ENCODE results near the gene LRP1-AS. TPM values are rescaled to one million over a fixed set of nuclear protein-coding genes. Genes with fewer than 3 reads are reported as not detected.

LRP1-AS gene
- total RNA-seq, 4 donors from 2014 or later: not detected

DNA sequence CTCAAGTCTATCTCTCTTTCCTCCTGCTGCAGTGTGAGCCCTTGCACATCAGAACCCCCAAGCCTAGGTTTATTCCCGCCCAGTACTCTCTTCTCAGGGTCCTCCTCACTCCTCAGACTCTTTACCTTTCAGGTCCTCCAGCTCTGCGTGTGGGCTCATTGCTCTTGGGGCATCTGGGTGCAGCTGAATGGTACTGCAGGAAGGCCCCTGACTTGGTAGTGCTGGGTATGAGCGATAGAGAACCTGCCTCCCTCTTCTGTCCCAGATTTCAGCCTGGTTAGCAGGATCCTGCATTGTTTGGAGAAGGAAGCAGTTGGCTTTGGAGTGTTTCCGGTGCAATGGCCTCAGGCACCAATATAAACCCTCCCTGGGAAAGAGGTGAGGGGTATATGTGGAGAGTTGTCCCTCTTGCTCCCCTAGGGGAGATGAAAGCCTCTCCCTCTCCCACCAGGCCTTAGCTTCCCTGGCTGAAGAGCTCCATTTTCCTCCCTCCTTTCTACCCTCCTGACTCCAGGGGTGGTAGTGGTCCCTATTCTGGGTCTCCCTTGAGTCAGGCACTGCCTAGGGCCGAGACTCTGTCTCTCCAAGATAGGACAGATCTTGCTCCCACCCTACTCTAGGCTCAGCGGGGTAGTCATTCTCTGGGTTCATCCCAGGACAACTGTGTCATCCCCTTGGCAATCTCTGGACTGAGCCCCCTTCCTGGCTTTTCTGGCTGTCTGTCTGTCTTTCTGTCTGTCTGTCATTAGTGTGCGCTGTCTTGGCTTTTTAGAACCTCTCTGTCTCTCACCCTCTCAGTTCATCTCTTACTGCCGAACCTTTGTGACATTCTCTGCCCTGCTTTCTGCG, 15.3 kb downstream of the LRP1-AS start:
- TF ChIP-seq, protein P1, sequence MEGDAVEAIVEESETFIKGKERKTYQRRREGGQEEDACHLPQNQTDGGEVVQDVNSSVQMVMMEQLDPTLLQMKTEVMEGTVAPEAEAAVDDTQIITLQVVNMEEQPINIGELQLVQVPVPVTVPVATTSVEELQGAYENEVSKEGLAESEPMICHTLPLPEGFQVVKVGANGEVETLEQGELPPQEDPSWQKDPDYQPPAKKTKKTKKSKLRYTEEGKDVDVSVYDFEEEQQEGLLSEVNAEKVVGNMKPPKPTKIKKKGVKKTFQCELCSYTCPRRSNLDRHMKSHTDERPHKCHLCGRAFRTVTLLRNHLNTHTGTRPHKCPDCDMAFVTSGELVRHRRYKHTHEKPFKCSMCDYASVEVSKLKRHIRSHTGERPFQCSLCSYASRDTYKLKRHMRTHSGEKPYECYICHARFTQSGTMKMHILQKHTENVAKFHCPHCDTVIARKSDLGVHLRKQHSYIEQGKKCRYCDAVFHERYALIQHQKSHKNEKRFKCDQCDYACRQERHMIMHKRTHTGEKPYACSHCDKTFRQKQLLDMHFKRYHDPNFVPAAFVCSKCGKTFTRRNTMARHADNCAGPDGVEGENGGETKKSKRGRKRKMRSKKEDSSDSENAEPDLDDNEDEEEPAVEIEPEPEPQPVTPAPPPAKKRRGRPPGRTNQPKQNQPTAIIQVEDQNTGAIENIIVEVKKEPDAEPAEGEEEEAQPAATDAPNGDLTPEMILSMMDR (IDR thresholded peaks at IDR 0.05; ENCODE audit: low read depth): no peak

DNA sequence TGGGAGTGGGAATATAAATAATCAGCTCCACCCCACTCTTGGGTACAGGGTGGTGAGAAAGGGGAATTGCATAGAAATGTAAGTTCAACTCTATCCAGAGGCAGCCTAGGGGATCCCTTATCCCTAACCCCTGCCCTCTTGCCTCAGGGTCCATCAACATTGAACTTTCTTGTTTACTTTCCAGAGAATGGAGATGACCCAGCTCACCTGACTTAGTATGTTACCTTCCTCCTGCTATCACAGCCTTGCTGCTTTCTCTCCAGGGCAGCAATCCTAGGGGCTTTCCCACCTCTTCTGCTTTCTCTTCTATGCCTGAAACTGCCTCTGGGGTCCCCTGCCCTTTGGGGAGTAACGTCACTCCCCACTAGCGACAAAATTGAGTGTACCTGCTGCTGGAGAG, 16.5 kb downstream of the LRP1-AS start:
- TF ChIP-seq, protein P1 (IDR thresholded peaks at IDR 0.05; ENCODE audit: low read depth): no peak

DNA sequence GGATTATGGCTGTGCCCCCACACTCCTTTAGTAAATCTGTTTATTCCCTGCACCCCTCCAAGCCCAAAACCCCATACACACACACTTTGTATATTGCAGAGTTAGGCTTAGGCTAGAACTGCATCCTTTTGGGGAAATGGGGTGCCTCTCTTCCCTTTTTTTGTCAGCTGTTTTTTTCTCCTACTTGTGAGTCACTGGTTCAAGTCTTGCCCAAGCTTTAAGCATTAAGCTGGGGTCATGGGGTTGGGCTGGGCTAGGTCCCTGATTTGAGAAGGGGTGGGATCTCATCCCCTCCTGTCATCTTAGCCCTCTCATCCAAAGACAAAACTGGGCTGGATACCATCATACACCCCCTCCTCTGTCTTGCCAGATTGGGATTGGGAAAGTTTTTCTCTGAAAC, 17.5 kb downstream of the LRP1-AS start:
- TF ChIP-seq, protein P1 (IDR thresholded peaks at IDR 0.05; ENCODE audit: low read depth): no peak

DNA sequence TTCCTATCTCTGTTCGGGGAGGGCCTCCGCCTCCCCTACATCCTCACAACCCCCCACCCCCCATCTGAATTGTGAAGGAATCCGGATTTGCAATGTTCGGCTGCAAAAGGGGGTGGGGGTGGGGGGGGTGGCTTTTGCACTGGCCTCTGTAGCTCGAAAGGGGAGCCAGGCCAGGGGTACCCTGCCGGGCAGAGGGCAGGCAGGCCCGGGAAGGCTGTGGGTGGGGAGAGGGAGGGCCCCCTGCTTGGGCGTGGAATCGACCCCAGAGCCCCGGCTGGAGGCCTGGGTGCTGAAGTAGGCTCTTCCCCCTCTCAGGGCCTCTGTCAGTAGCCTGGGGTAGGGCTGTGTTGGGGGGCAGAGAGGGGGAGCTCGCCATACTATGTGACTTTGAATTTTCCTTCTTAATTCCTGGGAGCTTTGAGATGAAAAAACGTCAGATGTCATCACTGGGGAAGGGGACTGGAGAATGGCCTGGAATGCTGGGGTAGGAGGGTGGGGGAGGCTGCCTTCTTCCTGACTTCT, 18.0 kb downstream of the LRP1-AS start:
- TF ChIP-seq, protein P1 (IDR thresholded peaks at IDR 0.05; ENCODE audit: low read depth): no peak

DNA sequence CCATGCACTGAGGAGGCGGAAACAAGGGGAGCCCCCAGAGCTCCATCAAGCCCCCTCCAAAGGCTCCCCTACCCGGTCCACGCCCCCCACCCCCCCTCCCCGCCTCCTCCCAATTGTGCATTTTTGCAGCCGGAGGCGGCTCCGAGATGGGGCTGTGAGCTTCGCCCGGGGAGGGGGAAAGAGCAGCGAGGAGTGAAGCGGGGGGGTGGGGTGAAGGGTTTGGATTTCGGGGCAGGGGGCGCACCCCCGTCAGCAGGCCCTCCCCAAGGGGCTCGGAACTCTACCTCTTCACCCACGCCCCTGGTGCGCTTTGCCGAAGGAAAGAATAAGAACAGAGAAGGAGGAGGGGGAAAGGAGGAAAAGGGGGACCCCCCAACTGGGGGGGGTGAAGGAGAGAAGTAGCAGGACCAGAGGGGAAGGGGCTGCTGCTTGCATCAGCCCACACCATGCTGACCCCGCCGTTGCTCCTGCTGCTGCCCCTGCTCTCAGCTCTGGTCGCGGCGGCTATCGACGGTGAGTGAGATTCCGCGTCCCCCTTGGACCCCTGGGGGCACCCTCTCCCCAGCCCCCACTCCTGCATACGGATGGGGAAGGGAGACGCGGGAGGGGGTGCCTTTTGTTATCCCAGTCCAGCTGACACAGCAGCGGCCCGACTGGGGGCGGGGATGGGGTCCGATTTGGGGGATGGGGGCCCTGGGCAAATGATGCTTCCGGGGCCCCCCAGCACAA, 18.7 kb downstream of the LRP1-AS start:
- TF ChIP-seq, protein P1 (IDR thresholded peaks at IDR 0.05; ENCODE audit: low read depth): no peak

DNA sequence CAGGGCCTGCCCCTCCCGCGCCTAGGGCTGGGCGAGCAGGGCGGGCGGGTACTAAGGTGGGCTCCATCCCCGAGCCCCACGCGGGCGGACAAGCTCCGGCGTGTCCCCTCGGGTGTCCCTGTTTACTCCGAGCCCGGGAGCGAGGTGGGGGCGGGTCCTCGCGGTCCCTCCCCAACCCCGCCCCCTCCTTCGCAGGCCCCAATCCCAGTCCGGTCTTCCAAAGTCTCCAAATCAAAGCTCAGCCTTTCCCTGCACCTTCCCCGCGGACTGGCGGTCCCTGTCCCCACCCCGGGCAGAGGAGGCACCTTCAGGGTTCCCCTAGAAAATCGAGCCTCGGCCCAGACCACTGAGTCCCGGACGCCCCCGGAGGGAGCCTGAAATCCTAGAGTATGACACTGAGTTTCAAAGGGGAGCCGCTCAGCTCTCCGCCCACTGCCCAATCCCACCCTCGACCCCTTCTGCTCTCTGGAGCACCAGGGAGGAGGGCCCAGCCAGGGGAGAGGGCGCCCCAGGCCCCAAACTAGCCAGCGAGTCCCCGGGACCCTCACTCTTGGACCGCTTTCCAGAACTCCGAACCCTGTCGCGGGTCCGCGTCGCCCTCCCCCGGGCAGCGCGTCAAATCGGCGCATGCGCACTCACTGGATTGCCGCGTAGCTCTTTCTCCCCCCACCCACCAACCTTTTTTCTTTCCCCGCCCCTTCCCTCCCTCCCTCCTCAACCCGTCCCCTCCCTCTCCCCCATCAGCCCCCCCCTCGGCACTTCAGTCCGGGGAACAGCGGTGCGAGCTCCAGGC, 19.5 kb downstream of the LRP1-AS start, which contains the start of gene LRP1:
LRP1 (plus strand) TSS at position 758 of the 793 bp plus-strand sequence. CDS start 482 bp downstream, outside the sequence.
- TF ChIP-seq, protein P1 (IDR thresholded peaks at IDR 0.05; ENCODE audit: low read depth): no peak

Data from subcutaneous adipose tissue (tissue), 4 donors.